Lower leg skin (tissue), 3 donors: ENCODE results near the gene SCML1.

ENCODE experiments used
- POLR2A ChIP-seq, 2 donors: fragments of 450-650 bp; IDR thresholded peaks; one replicate each; pipeline ENCODE4 v1.6.1; 2016 to 2017; ENCODE audit warnings: antibody characterized with exemption in 2 of 2, mild to moderate bottlenecking in 1 of 2, moderate library complexity in 1 of 2
- TF ChIP-seq, protein P1 (sequence below), 3 donors: fragments of 450-650 bp; IDR thresholded peaks; one replicate each; pipeline ENCODE4 v1.5.1; 2016; ENCODE audit warnings: antibody characterized with exemption in 3 of 3, mild to moderate bottlenecking in 3 of 3, moderate library complexity in 2 of 3

DNA sequence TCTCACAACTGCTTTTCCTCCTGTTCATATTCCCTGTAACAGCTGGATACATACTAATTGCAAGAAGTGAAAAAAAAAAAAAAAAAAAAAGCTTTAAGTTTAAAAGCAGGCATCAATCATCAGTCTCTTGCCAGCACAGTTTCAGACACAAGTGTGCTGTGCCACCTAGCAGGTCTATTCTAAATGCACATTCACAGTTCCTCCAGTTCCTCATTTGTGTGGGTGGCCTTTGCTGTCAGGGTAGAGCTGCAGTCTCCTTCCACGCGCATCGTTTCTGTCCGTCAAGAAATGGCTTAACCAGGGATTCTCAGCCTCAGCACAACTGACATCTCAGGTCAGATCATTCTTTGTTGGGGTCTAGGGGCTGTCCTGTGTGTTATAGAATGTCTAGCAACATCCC, 61.6 kb downstream of the SCML1 start:
- TF ChIP-seq, protein P1, sequence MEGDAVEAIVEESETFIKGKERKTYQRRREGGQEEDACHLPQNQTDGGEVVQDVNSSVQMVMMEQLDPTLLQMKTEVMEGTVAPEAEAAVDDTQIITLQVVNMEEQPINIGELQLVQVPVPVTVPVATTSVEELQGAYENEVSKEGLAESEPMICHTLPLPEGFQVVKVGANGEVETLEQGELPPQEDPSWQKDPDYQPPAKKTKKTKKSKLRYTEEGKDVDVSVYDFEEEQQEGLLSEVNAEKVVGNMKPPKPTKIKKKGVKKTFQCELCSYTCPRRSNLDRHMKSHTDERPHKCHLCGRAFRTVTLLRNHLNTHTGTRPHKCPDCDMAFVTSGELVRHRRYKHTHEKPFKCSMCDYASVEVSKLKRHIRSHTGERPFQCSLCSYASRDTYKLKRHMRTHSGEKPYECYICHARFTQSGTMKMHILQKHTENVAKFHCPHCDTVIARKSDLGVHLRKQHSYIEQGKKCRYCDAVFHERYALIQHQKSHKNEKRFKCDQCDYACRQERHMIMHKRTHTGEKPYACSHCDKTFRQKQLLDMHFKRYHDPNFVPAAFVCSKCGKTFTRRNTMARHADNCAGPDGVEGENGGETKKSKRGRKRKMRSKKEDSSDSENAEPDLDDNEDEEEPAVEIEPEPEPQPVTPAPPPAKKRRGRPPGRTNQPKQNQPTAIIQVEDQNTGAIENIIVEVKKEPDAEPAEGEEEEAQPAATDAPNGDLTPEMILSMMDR (IDR thresholded peaks at IDR 0.05) = no peak
- no peak for TF ChIP-seq POLR2A (IDR thresholded peaks at IDR 0.05)
